Hematopoietic multipotent progenitor cell treated with erythropoietin and hydrocortisone succinate and interleukin-3 and kit ligand, for 8 days (in vitro differentiated cells): Measurements from ENCODE around the gene GRIK3.

Experiments used
- DNase-seq: peaks from one replicate; pipeline ENCODE4 v3.0.0-alpha.2; 2015

The GRIK3 gene

GRCh38 chr1:37010011-37010410 is 24.3 kb downstream of the GRIK3 start:
- DNase-seq, result no peak

- DNase-seq, result no peak
Observed at GRCh38 chr1:37009521-37009920, 24.8 kb downstream of the GRIK3 start.

GRCh38 chr1:37006132-37006868 is 28.0 kb downstream of the GRIK3 start:
- no peak for DNase-seq

GRCh38 chr1:37002898-37003297 is 31.4 kb downstream of the GRIK3 start:
- DNase-seq, result no peak

- DNase-seq, result no peak
Observed at GRCh38 chr1:37001703-37002102, 32.6 kb downstream of the GRIK3 start.

GRCh38 chr1:36996106-36996505 is 38.2 kb downstream of the GRIK3 start:
- DNase-seq, result no peak

- DNase-seq, result no peak
Observed at GRCh38 chr1:36994868-36995267, 39.4 kb downstream of the GRIK3 start.

GRCh38 chr1:36994294-36994693 is 40.0 kb downstream of the GRIK3 start:
- no peak for DNase-seq

GRCh38 chr1:36992139-36992943 is 42.0 kb downstream of the GRIK3 start:
- no peak for DNase-seq

GRCh38 chr1:36991551-36991950 is 42.8 kb downstream of the GRIK3 start:
- no peak for DNase-seq

GRCh38 chr1:36990928-36991327 is 43.4 kb downstream of the GRIK3 start:
- no peak for DNase-seq

- DNase-seq, result no peak
Observed at GRCh38 chr1:36989241-36989640, 45.1 kb downstream of the GRIK3 start.

- no peak for DNase-seq
Observed at GRCh38 chr1:36988741-36989193, 45.5 kb downstream of the GRIK3 start.

- no peak for DNase-seq
Observed at GRCh38 chr1:36988321-36988720, 46.0 kb downstream of the GRIK3 start.

GRCh38 chr1:36987276-36987675 is 47.0 kb downstream of the GRIK3 start:
- DNase-seq, result no peak

- no peak for DNase-seq
Observed at GRCh38 chr1:36986241-36986985, 47.9 kb downstream of the GRIK3 start.

- no peak for DNase-seq
Observed at GRCh38 chr1:36984675-36985074, 49.6 kb downstream of the GRIK3 start.

- no peak for DNase-seq
Observed at GRCh38 chr1:36984026-36984425, 50.3 kb downstream of the GRIK3 start.

GRCh38 chr1:36982709-36983108 is 51.6 kb downstream of the GRIK3 start:
- no peak for DNase-seq

- no peak for DNase-seq
Observed at GRCh38 chr1:36981771-36982622, 52.3 kb downstream of the GRIK3 start.

GRCh38 chr1:36981126-36981525 is 53.2 kb downstream of the GRIK3 start:
- no peak for DNase-seq

GRCh38 chr1:36977731-36978406 is 56.4 kb downstream of the GRIK3 start:
- DNase-seq, result no peak
